ENCODE data around the gene P2RX6. TPM values are rescaled to one million over a fixed set of nuclear protein-coding genes. Genes with fewer than 3 reads are reported as not detected.
A peak's percentile ranks its signal among the peaks of the same experiment; 100 is the strongest.

The P2RX6 gene
- total and polyA plus RNA-seq, 9 of the 15 experiments (the other 6 are each of a cell fraction or from before 2014, with no cell fraction given): 0.01 to 3.9 (median 1.5) TPM; not detected in 1

GRCh38 chr22:20970939-20971657, 43.9 kb upstream of the P2RX6 start (continued):
- TF ChIP-seq MLX (CRISPR knock-in tag; conservative IDR thresholded peaks at IDR 0.05) (0 out of 4 replicates have a peak, but pooled peaks of 1 of the 2 experiments have one; percentile 27), STAT6 (CRISPR knock-in tag; IDR thresholded peaks at IDR 0.05) (no peak), ETS2 (tag; IDR thresholded peaks at IDR 0.05; ENCODE audit: borderline replicate concordance, poor library complexity, severe bottlenecking) (no peak), HCFC1 (IDR thresholded peaks at IDR 0.05; ENCODE audit: low read depth, low read length) (no peak), KDM2B (CRISPR knock-in tag; IDR thresholded peaks at IDR 0.05) (0 out of 2 replicates have a peak, but pooled peaks have one; percentile 69), KDM4B (IDR thresholded peaks at IDR 0.05; ENCODE audit: borderline replicate concordance in 2 of 2, low read depth in 1 of 2) (no peak), ZNF785 (CRISPR knock-in tag; IDR thresholded peaks at IDR 0.05) (no peak), BCLAF1 (IDR thresholded peaks at IDR 0.05; ENCODE audit: borderline replicate concordance in 1 of 2, control insufficient read depth in 1 of 2, low read depth in 2 of 2, low read length in 1 of 2) (no peak), ZNF707 (CRISPR knock-in tag; conservative IDR thresholded peaks at IDR 0.05) (no peak), TBP (optimal IDR thresholded peaks at IDR 0.05; ENCODE audit: low read depth, low read length) (no peak), MCM7 (IDR thresholded peaks at IDR 0.05) (peak in 1 of 2 experiments; percentile 60; a peak in 1 of 4 replicates), TAF1 (IDR thresholded peaks at IDR 0.05; ENCODE audit: control insufficient read depth, extremely low read depth, insufficient read depth, low read length, severe bottlenecking) (no peak), CHD2 (IDR thresholded peaks at IDR 0.05; ENCODE audit: low read depth, low read length) (0 out of 2 replicates have a peak, but pooled peaks have one; percentile 4)
- TF ChIP-seq, protein P1, sequence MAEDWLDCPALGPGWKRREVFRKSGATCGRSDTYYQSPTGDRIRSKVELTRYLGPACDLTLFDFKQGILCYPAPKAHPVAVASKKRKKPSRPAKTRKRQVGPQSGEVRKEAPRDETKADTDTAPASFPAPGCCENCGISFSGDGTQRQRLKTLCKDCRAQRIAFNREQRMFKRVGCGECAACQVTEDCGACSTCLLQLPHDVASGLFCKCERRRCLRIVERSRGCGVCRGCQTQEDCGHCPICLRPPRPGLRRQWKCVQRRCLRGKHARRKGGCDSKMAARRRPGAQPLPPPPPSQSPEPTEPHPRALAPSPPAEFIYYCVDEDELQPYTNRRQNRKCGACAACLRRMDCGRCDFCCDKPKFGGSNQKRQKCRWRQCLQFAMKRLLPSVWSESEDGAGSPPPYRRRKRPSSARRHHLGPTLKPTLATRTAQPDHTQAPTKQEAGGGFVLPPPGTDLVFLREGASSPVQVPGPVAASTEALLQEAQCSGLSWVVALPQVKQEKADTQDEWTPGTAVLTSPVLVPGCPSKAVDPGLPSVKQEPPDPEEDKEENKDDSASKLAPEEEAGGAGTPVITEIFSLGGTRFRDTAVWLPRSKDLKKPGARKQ (CRISPR knock-in tag; IDR thresholded peaks at IDR 0.05): no peak
- TF ChIP-seq, protein P2, sequence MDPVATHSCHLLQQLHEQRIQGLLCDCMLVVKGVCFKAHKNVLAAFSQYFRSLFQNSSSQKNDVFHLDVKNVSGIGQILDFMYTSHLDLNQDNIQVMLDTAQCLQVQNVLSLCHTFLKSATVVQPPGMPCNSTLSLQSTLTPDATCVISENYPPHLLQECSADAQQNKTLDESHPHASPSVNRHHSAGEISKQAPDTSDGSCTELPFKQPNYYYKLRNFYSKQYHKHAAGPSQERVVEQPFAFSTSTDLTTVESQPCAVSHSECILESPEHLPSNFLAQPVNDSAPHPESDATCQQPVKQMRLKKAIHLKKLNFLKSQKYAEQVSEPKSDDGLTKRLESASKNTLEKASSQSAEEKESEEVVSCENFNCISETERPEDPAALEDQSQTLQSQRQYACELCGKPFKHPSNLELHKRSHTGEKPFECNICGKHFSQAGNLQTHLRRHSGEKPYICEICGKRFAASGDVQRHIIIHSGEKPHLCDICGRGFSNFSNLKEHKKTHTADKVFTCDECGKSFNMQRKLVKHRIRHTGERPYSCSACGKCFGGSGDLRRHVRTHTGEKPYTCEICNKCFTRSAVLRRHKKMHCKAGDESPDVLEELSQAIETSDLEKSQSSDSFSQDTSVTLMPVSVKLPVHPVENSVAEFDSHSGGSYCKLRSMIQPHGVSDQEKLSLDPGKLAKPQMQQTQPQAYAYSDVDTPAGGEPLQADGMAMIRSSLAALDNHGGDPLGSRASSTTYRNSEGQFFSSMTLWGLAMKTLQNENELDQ (CRISPR knock-in tag; IDR thresholded peaks at IDR 0.05; ENCODE audit: borderline replicate concordance): no peak

All from K562 (cell line).